Endothelial cell of umbilical vein (primary cell): ENCODE measurements around the gene PTPN22.

Experiments
- EZH2 ChIP-seq: IDR thresholded peaks from 2 replicates; pipeline ENCODE4 v1.6.1; 2012; ENCODE audit warnings: borderline replicate concordance, low read depth, mild to moderate bottlenecking, moderate library complexity, low read length, inconsistent platforms; ENCODE audit not compliant: severe bottlenecking
- FOS ChIP-seq: IDR thresholded peaks from 2 replicates; pipeline ENCODE4 v1.6.1; 2011; ENCODE audit warnings: mild to moderate bottlenecking, low read length, moderate library complexity, borderline replicate concordance; ENCODE audit not compliant: insufficient read depth
- GATA2 ChIP-seq: IDR thresholded peaks from 2 replicates; pipeline ENCODE4 v1.7.0; 2011; ENCODE audit warnings: low read depth, mild to moderate bottlenecking, moderate library complexity, mixed read lengths, low read length; ENCODE audit not compliant: insufficient read length, insufficient read depth
- MYC ChIP-seq: IDR thresholded peaks from one replicate; pipeline ENCODE4 v1.6.1; 2011; ENCODE audit warnings: mild to moderate bottlenecking, low read depth, low read length
- POLR2A ChIP-seq: IDR thresholded peaks from 2 replicates; pipeline ENCODE4 v1.6.1; 2012; ENCODE audit warnings: low read depth, mild to moderate bottlenecking, control low read depth, low read length
- POLR2AphosphoS5 ChIP-seq: IDR thresholded peaks from 2 replicates; pipeline ENCODE4 v1.6.1; 2012; ENCODE audit warnings: low read depth, mild to moderate bottlenecking, control low read depth, low read length, moderate library complexity; ENCODE audit not compliant: insufficient read depth
- TF ChIP-seq, protein P1 (sequence below), 2 donors: IDR thresholded peaks; 1 replicate in 1 of 2; 2 replicates in 1 of 2; pipeline ENCODE4 v1.5.1; 2011; ENCODE audit warnings: low read length in 2 of 2, mild to moderate bottlenecking in 2 of 2, moderate library complexity in 2 of 2, control low read depth in 1 of 2, inconsistent platforms in 1 of 2, low read depth in 1 of 2; ENCODE audit not compliant: insufficient read depth in 1 of 2; ENCODE audit errors: extremely low read depth in 1 of 2
- TF ChIP-seq, protein P2 (sequence below): IDR thresholded peaks from 2 replicates; pipeline ENCODE4 v1.6.1; 2011; ENCODE audit not compliant: insufficient read depth, insufficient read length

DNA sequence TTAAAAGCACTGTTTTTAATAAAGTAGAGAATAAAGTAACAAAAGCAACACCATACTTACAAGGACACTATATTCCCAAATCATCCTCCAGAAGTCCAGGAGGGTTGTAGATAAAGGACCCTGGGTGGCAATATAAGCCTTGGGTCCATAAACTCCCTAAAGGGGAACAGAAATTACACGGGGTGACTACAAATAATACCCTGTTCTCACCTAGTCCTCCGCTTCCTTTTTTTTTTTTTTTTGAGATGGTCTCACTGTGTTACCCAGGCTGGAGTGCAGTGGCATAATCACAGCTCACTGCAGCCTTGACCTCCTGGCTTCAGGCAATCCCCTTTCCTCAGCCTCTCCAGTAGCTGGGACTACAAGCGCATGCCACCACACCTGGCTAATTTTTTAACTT lies 13.1 kb downstream of the PTPN22 start:
- TF ChIP-seq EZH2 (no peak), POLR2A (no peak), FOS (no peak), MYC (no peak), POLR2AphosphoS5 (no peak), GATA2 (no peak)
- TF ChIP-seq, protein P1, sequence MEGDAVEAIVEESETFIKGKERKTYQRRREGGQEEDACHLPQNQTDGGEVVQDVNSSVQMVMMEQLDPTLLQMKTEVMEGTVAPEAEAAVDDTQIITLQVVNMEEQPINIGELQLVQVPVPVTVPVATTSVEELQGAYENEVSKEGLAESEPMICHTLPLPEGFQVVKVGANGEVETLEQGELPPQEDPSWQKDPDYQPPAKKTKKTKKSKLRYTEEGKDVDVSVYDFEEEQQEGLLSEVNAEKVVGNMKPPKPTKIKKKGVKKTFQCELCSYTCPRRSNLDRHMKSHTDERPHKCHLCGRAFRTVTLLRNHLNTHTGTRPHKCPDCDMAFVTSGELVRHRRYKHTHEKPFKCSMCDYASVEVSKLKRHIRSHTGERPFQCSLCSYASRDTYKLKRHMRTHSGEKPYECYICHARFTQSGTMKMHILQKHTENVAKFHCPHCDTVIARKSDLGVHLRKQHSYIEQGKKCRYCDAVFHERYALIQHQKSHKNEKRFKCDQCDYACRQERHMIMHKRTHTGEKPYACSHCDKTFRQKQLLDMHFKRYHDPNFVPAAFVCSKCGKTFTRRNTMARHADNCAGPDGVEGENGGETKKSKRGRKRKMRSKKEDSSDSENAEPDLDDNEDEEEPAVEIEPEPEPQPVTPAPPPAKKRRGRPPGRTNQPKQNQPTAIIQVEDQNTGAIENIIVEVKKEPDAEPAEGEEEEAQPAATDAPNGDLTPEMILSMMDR (IDR thresholded peaks at IDR 0.05; ENCODE audit: extremely low read depth in 1 of 2, insufficient read depth in 1 of 2, low read depth in 1 of 2, low read length in 2 of 2): no peak
- TF ChIP-seq, protein P2, sequence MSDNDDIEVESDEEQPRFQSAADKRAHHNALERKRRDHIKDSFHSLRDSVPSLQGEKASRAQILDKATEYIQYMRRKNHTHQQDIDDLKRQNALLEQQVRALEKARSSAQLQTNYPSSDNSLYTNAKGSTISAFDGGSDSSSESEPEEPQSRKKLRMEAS: no peak
